Measurements from ENCODE around the gene SLC4A5. TPM values are rescaled to one million over a fixed set of nuclear protein-coding genes. Genes with fewer than 3 reads are reported as not detected.
A peak's percentile ranks its signal among the peaks of the same experiment; 100 is the strongest.

Gene SLC4A5
- total RNA-seq, 3 donors from 2014 or later = 2.1 to 3.1 (median 2.1) TPM

- intact Hi-C loops (cut with DNase I, micrococcal nuclease) = loop anchor here in 1 of 2 donors (10.0 kb wide), 1 partner anchor 56 kb away; no protein-coding TSS in a partner anchor
- H3K4me1 ChIP-seq (ENCODE audit: low read depth) = peaks cover 10% of the 10 kb centered on the region
- no peak for ATAC-seq
- H3K4me3 ChIP-seq = no peak overlapping the region
- TF ChIP-seq CTCF (IDR thresholded peaks at IDR 0.05) = no peak
- H3K36me3 ChIP-seq (ENCODE audit: low read depth) = no peaks in the 10 kb centered on the region
- no peaks in the 10 kb centered on the region for H3K9me3 ChIP-seq
- no peak for DNase-seq
These were observed 47.4 kb upstream of the SLC4A5 start for GRCh38 chr2:74390606-74391005.

- Histone ChIP-seq H3K4me3 (no peak overlapping the region), H3K9me3 (no peaks in the 10 kb centered on the region), H3K4me1 (ENCODE audit: low read depth) (peaks cover 14% of the 10 kb centered on the region), H3K36me3 (ENCODE audit: low read depth) (no peaks in the 10 kb centered on the region)
- intact Hi-C loops (cut with DNase I, micrococcal nuclease) = no loop called here
- ATAC-seq = no peak
- no peak for TF ChIP-seq CTCF (IDR thresholded peaks at IDR 0.05)
- no peak for DNase-seq
These were observed 44.1 kb upstream of the SLC4A5 start for GRCh38 chr2:74387346-74387745.

- ATAC-seq = no peak
- intact Hi-C loops (cut with DNase I, micrococcal nuclease) = no loop called here
- DNase-seq = no peak
- H3K4me3 ChIP-seq = no peak overlapping the region
- no peaks in the 10 kb centered on the region for H3K36me3 ChIP-seq (ENCODE audit: low read depth)
- peaks cover 13% of the 10 kb centered on the region for H3K4me1 ChIP-seq (ENCODE audit: low read depth)
- no peaks in the 10 kb centered on the region for H3K9me3 ChIP-seq
- no peak for TF ChIP-seq CTCF (IDR thresholded peaks at IDR 0.05)
These were observed 42.2 kb upstream of the SLC4A5 start for GRCh38 chr2:74385396-74385795.

- Histone ChIP-seq H3K4me3 (no peak overlapping the region), H3K9me3 (no peaks in the 10 kb centered on the region), H3K36me3 (ENCODE audit: low read depth) (no peaks in the 10 kb centered on the region), H3K4me1 (ENCODE audit: low read depth) (peaks cover 14% of the 10 kb centered on the region)
- no peak for DNase-seq
- ATAC-seq = no peak
- intact Hi-C loops (cut with DNase I, micrococcal nuclease) = no loop called here
- no peak for TF ChIP-seq CTCF (IDR thresholded peaks at IDR 0.05)
These were observed 40.8 kb upstream of the SLC4A5 start for GRCh38 chr2:74384051-74384450.

- Histone ChIP-seq H3K4me3 (no peak overlapping the region), H3K4me1 (ENCODE audit: low read depth) (peaks cover 14% of the 10 kb centered on the region), H3K36me3 (ENCODE audit: low read depth) (no peaks in the 10 kb centered on the region), H3K9me3 (no peaks in the 10 kb centered on the region)
- ATAC-seq (peak; percentile 76), DNase-seq (no peak)
- TF ChIP-seq CTCF (IDR thresholded peaks at IDR 0.05) = no peak
- intact Hi-C loops (cut with DNase I, micrococcal nuclease) = no loop called here
These were observed 40.0 kb upstream of the SLC4A5 start for GRCh38 chr2:74383254-74383653.

GRCh38 chr2:74381751-74382150 lies 38.5 kb upstream of the SLC4A5 start:
- no peak for TF ChIP-seq CTCF (IDR thresholded peaks at IDR 0.05)
- ATAC-seq (no peak), DNase-seq (no peak)
- no peak overlapping the region for H3K4me3 ChIP-seq
- no peaks in the 10 kb centered on the region for H3K9me3 ChIP-seq
- no peaks in the 10 kb centered on the region for H3K36me3 ChIP-seq (ENCODE audit: low read depth)
- intact Hi-C loops (cut with DNase I, micrococcal nuclease) = no loop called here
- H3K4me1 ChIP-seq (ENCODE audit: low read depth) = peaks cover 14% of the 10 kb centered on the region
